Calu3 (cell line): ENCODE data around the gene VIT. TPM values are rescaled to one million over a fixed set of nuclear protein-coding genes. Genes with fewer than 3 reads are reported as not detected.
A peak's percentile ranks its signal among the peaks of the same experiment; 100 is the strongest.

Source experiments
- BruUV-seq: library from RNA; stranded (reverse); fragments of 400-500 nt; replicated peaks from 2 replicates; lab custom pipeline; 2021; lab: Mats Ljungman, UMichigan
- CTCF ChIA-PET: fragments of 300-600 bp; sonication (Branson Sonifier 250); formaldehyde crosslinking; loops from one replicate; lab custom pipeline; 2022; ENCODE audit warnings: antibody characterized with exemption; lab: Charles Lee
- DNase-seq: peaks from one replicate; pipeline ENCODE4 v3.0.0; 2022
- H3K27ac Mint-ChIP-seq: one replicate; pipeline ENCODE4 v1.8.0; 2022; ENCODE audit warnings: mixed read lengths; ENCODE audit not compliant: unreplicated experiment
- H3K27me3 Mint-ChIP-seq: one replicate; pipeline ENCODE4 v1.8.0; 2022; ENCODE audit warnings: mixed read lengths; ENCODE audit not compliant: unreplicated experiment
- H3K36me3 Mint-ChIP-seq: one replicate; pipeline ENCODE4 v1.8.0; 2022; ENCODE audit warnings: mild to moderate bottlenecking, moderate library complexity, mixed read lengths; ENCODE audit not compliant: insufficient read depth, unreplicated experiment
- H3K4me1 Mint-ChIP-seq: one replicate; pipeline ENCODE4 v1.8.0; 2022; ENCODE audit warnings: mild to moderate bottlenecking, low read depth, mixed read lengths; ENCODE audit not compliant: unreplicated experiment
- H3K4me3 Mint-ChIP-seq: one replicate; pipeline ENCODE4 v1.8.0; 2022; ENCODE audit warnings: mild to moderate bottlenecking, low read depth, moderate library complexity, mixed read lengths; ENCODE audit not compliant: unreplicated experiment
- H3K9me3 Mint-ChIP-seq: one replicate; pipeline ENCODE4 v1.8.0; 2022; ENCODE audit warnings: low read depth, mixed read lengths; ENCODE audit not compliant: unreplicated experiment
- CTCF ChIP-seq: fragments of 200-600 bp; IDR thresholded peaks from one replicate; pipeline ENCODE4 v1.8.0; 2022; ENCODE audit warnings: antibody characterized with exemption; ENCODE audit not compliant: unreplicated experiment
- intact Hi-C: fragments of 100-400 bp; cut with micrococcal nuclease; formaldehyde crosslinking; loops from one replicate; pipeline ENCODE4 v1.10.0; 2022; ENCODE audit not compliant: unreplicated experiment
- total RNA-seq: library from RNA; stranded (reverse); gene quantifications from 2 replicates; pipeline ENCODE4 v1.2.3, GENCODE V29; 2022

VIT gene
- total RNA-seq, 1 experiment from 2014 or later = not detected

- Mint-ChIP-seq H3K36me3 (no peaks in the 10 kb centered on the region), H3K27ac (no peak overlapping the region), H3K4me1 (peaks cover 7% of the 10 kb centered on the region), H3K27me3 (peaks cover 62% of the 10 kb centered on the region), H3K4me3 (no peak overlapping the region), H3K9me3 (no peaks in the 10 kb centered on the region)
- BruUV-seq = no TSS peak
- no peak for DNase-seq
- intact Hi-C loops = no loop called here
- TF ChIP-seq CTCF = no peak
- CTCF ChIA-PET = no interaction called here
Observed at GRCh38 chr2:36750101-36750500, 53.6 kb downstream of the VIT start.

GRCh38 chr2:36753706-36754221 lies 57.3 kb downstream of the VIT start:
- Mint-ChIP-seq H3K4me1 (peaks cover 7% of the 10 kb centered on the region), H3K9me3 (no peaks in the 10 kb centered on the region), H3K4me3 (no peak overlapping the region), H3K27ac (peak overlapping the region; percentile 43), H3K27me3 (peaks cover 54% of the 10 kb centered on the region), H3K36me3 (no peaks in the 10 kb centered on the region)
- no TSS peak for BruUV-seq
- CTCF ChIA-PET = no interaction called here
- intact Hi-C loops = no loop called here
- DNase-seq = no peak
- no peak for TF ChIP-seq CTCF

- peaks cover 46% of the 10 kb centered on the region for H3K27me3 Mint-ChIP-seq
- intact Hi-C loops = no loop called here
- H3K4me3 Mint-ChIP-seq = no peak overlapping the region
- no peaks in the 10 kb centered on the region for H3K9me3 Mint-ChIP-seq
- no peak overlapping the region for H3K27ac Mint-ChIP-seq
- no peak for TF ChIP-seq CTCF
- DNase-seq = no peak
- peaks cover 7% of the 10 kb centered on the region for H3K4me1 Mint-ChIP-seq
- no peaks in the 10 kb centered on the region for H3K36me3 Mint-ChIP-seq
- CTCF ChIA-PET = no interaction called here
- no TSS peak for BruUV-seq
Observed at GRCh38 chr2:36754578-36754977, 58.1 kb downstream of the VIT start.

GRCh38 chr2:36756438-36756837 lies 59.9 kb downstream of the VIT start:
- H3K27me3 Mint-ChIP-seq = peaks cover 43% of the 10 kb centered on the region
- no peaks in the 10 kb centered on the region for H3K36me3 Mint-ChIP-seq
- no TSS peak for BruUV-seq
- intact Hi-C loops = no loop called here
- no peaks in the 10 kb centered on the region for H3K9me3 Mint-ChIP-seq
- no peak for TF ChIP-seq CTCF
- CTCF ChIA-PET = no interaction called here
- no peak for DNase-seq
- peaks cover 7% of the 10 kb centered on the region for H3K4me1 Mint-ChIP-seq
- no peak overlapping the region for H3K27ac Mint-ChIP-seq
- no peak overlapping the region for H3K4me3 Mint-ChIP-seq
